Fibroblast of lung (primary cell): Measurements from ENCODE around the gene NR3C2.

Experiments used
- CTCF ChIP-seq, 2 donors: IDR thresholded peaks in 1 of 2; conservative IDR thresholded peaks in 1 of 2; 1 replicate in 1 of 2; 2 replicates in 1 of 2; pipeline ENCODE4 v1.5.1; 2011 to 2012; ENCODE audit warnings: low read length in 2 of 2, control low read depth in 1 of 2, inconsistent platforms in 1 of 2, low read depth in 1 of 2, mild to moderate bottlenecking in 1 of 2
- EZH2 ChIP-seq: IDR thresholded peaks from 2 replicates; pipeline ENCODE4 v1.5.1; 2012; ENCODE audit warnings: low read length, control low read depth, mild to moderate bottlenecking; ENCODE audit errors: missing control alignments

- TF ChIP-seq CTCF (conservative IDR thresholded peaks at IDR 0.05 in 1 of 2, IDR thresholded peaks at IDR 0.05 in 1 of 2; ENCODE audit: low read depth in 1 of 2, low read length in 2 of 2) (no peak), EZH2 (no peak)
These were observed 360.9 kb downstream of the NR3C2 start for GRCh38 chr4:148081267-148081666.
